DMS153 treated with DMSO at 0.1 percent for 48 hours (cell line): ENCODE measurements around the gene LIPC.

ENCODE experiments used
- DNase-seq: peaks from one replicate; lab custom pipeline; 2025; ENCODE audit not compliant: unreplicated experiment; lab: John Stamatoyannopoulos, UW

Gene LIPC

GRCh38 chr15:58472221-58472620, 40.4 kb downstream of the LIPC start:
- no peak for DNase-seq

GRCh38 chr15:58472821-58473581, 41.2 kb downstream of the LIPC start:
- DNase-seq = no peak

GRCh38 chr15:58473724-58474123, 41.9 kb downstream of the LIPC start:
- DNase-seq = no peak

- no peak for DNase-seq
Measured at GRCh38 chr15:58474741-58475323, 43.0 kb downstream of the LIPC start.

GRCh38 chr15:58475573-58476524, 44.1 kb downstream of the LIPC start:
- DNase-seq = peak; percentile 19

GRCh38 chr15:58476525-58477162, 44.9 kb downstream of the LIPC start:
- DNase-seq = no peak

GRCh38 chr15:58477170-58477569, 45.4 kb downstream of the LIPC start:
- DNase-seq = no peak

- DNase-seq = no peak
Measured at GRCh38 chr15:58478035-58478434, 46.2 kb downstream of the LIPC start.

- no peak for DNase-seq
Measured at GRCh38 chr15:58478579-58478978, 46.8 kb downstream of the LIPC start.

- DNase-seq = no peak
Measured at GRCh38 chr15:58479941-58480340, 48.1 kb downstream of the LIPC start.

- DNase-seq = no peak
Measured at GRCh38 chr15:58483376-58483775, 51.6 kb downstream of the LIPC start.

GRCh38 chr15:58484791-58485600, 53.2 kb downstream of the LIPC start:
- DNase-seq = no peak

GRCh38 chr15:58486062-58486461, 54.3 kb downstream of the LIPC start:
- no peak for DNase-seq

GRCh38 chr15:58486564-58486963, 54.8 kb downstream of the LIPC start:
- no peak for DNase-seq

- DNase-seq = no peak
Measured at GRCh38 chr15:58487041-58487723, 55.4 kb downstream of the LIPC start.

GRCh38 chr15:58487724-58488120, 55.9 kb downstream of the LIPC start:
- no peak for DNase-seq

GRCh38 chr15:58489289-58490085, 57.7 kb downstream of the LIPC start:
- DNase-seq = no peak

- DNase-seq = no peak
Measured at GRCh38 chr15:58490086-58490887, 58.5 kb downstream of the LIPC start.
